ENCODE results near the gene MYO1G.

The MYO1G gene

DNA sequence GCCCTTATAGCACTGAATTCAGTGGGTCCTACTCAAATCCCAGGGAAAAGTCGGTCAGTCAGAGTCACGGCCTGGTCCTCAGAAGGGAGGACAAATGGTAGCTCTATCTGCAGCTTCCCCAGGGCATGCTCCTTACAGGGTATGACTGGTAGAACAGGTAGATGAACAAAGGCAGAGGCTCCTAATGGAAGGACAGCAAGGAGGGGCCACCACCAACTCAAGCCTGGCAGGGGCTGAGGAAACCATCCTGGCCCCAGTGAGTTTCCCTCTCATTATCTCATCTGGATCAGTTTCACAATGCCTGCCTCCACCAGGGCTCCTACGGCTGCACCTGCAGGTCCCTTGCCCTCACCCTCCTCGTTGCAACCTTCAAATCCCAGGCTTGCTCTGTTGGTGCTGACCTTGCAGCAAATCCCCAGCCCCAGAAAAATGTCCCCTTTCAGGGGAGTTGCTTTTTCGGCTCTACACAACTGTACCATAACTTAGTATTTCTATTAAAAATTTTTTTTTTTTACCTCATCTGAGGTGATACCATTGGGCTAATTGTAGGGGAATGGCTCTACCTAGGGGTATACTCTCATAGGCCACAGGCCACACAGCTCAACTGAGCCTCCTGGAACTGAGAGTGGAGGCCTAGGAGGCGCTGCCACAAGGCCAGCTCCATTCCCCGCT is 2.4 kb upstream of the MYO1G start:
- CTCF ChIA-PET, result interaction anchor here (1.1 to 2.9 kb wide), 5 partner anchors 8 to 34 kb away, joined by 3 to 11 read pairs (median 6); no protein-coding TSS in a partner anchor
- POLR2A ChIA-PET, result interaction anchor here (0.7 to 2.1 kb wide), 7 partner anchors 10 to 398 kb away, joined by 3 to 9 read pairs (median 4); partner anchors contain the start of gene CCM2
- TF ChIP-seq, protein P1, sequence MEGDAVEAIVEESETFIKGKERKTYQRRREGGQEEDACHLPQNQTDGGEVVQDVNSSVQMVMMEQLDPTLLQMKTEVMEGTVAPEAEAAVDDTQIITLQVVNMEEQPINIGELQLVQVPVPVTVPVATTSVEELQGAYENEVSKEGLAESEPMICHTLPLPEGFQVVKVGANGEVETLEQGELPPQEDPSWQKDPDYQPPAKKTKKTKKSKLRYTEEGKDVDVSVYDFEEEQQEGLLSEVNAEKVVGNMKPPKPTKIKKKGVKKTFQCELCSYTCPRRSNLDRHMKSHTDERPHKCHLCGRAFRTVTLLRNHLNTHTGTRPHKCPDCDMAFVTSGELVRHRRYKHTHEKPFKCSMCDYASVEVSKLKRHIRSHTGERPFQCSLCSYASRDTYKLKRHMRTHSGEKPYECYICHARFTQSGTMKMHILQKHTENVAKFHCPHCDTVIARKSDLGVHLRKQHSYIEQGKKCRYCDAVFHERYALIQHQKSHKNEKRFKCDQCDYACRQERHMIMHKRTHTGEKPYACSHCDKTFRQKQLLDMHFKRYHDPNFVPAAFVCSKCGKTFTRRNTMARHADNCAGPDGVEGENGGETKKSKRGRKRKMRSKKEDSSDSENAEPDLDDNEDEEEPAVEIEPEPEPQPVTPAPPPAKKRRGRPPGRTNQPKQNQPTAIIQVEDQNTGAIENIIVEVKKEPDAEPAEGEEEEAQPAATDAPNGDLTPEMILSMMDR (IDR thresholded peaks at IDR 0.05; ENCODE audit: control extremely low read depth, extremely low read depth, low read depth, missing control alignments), result no peak
- no peak for DNase-seq (ENCODE audit: extremely low spot score)

DNA sequence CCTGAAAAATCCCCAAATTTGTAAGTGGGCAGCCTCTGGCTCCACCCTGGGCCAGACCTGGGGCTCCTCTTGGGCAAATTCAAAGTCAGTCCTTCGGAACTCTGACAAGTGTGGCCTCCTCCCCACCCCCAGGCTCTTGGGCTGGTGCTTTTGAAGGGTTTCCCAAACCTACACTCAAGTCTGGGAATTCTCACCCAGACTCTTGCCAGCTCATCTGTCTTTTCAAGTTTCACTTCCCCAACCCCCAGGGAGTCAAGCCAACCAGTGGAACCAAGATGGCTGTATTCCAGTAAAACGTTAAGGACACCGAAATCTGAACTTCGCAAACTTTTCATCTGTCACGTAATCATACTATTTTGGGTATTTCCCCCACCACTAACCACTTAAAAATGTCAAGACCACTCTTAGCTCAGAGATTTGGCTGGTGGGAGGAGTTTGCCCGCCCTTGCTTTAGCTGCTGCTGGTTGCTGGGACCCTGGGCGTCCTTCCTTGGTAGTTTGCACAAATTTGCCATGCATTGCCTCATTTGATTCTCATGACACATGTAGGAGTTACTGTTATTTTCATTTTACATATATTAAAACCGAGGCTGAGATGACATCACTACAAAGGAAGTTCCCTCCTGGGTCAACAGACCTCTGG is 1.7 kb upstream of the MYO1G start:
- POLR2A ChIA-PET, result interaction anchor here (0.7 to 2.1 kb wide), 6 partner anchors 9 to 398 kb away, joined by 3 to 9 read pairs (median 4); partner anchors contain the start of gene CCM2
- CTCF ChIA-PET, result interaction anchor here (1.1 to 2.9 kb wide), 4 partner anchors 10 to 35 kb away, joined by 3 to 11 read pairs (median 5); no protein-coding TSS in a partner anchor
- TF ChIP-seq, protein P1 (IDR thresholded peaks at IDR 0.05; ENCODE audit: control extremely low read depth, extremely low read depth, low read depth, missing control alignments), result no peak
- peak; percentile 66 for DNase-seq (ENCODE audit: extremely low spot score)

DNA sequence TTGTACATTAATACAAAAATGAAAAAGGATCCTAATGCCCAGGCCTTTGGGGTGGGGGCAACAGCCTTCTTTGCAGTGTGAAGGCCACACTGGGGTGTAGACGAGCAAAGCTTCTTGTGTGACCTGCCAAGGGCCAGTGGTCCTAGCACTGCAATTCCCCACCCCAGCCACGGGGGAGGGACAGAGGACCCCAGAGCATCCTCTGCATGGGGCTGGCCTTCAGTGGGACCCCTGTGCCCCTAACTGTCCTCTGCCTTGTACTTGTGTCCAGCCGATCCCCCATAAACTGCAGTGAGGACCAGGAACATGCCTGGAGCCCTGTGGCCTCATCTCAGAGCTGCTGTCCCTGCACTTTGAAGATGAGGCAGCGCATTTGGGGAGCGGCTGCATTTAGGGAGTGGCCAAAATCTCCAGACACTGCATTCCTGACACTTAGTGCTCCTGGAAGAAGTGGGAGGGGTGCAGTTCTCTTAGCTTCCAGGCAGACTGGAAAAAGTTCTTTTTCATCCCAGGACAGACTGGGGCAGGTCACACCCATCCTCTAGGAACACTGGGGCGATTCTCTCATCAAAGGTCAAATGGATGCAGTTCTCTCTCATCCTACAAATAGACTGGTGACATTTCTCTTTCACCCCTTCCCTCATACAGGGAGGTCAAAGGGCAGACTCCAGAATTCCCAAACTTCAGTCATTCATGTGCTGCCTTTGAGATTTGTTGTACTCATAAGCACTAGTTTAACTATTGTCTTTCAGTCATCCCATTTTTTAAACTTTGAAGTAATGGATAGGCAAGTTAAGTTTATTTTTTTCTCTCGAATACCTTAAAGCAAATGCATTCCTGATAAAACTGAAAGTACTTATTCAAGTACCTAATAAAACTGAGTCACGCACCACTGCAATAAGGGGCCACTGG is 922 bp upstream of the MYO1G start:
- CTCF ChIA-PET, result interaction anchor here (0.6 to 2.9 kb wide), 4 partner anchors 9 to 415 kb away, joined by 3 to 11 read pairs (median 4); no protein-coding TSS in a partner anchor
- TF ChIP-seq, protein P1 (IDR thresholded peaks at IDR 0.05; ENCODE audit: control extremely low read depth, extremely low read depth, low read depth, missing control alignments), result peak; percentile 19

DNA sequence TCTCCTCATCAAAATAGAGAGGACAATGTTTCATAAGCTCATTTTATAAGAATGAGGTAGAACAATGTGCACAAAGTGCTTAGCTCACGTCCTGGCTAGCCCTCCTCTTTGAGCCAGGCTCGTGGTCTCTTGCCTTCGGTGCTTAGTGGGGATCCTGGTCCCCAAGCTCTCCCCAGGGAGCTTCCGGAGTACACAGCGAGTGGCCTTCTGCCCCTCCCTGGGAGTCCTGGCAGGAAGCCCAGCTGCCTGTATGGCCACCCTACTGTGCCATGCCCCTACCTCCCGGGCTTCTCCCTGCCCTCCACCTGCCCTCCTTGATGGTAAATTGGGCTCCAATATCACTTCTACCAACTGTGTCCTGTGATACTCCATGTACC is 868 bp downstream of the MYO1G start:
- TF ChIP-seq, protein P1 (IDR thresholded peaks at IDR 0.05; ENCODE audit: control extremely low read depth, extremely low read depth, low read depth, missing control alignments), result no peak
- ChIA-PET POLR2A (no interaction called here), CTCF (interaction anchor here (1.2 to 1.6 kb wide), 3 partner anchors 25 to 413 kb away, joined by 3 to 5 read pairs (median 3); no protein-coding TSS in a partner anchor)
- DNase-seq (ENCODE audit: extremely low spot score), result no peak

More for the DNA sequence above, 922 bp upstream of the MYO1G start:
- no peak for DNase-seq (ENCODE audit: extremely low spot score)
- POLR2A ChIA-PET, result interaction anchor here (0.5 to 2.1 kb wide), 5 partner anchors 10 to 95 kb away, joined by 3 to 9 read pairs (median 3); partner anchors contain the start of gene CCM2

DNA sequence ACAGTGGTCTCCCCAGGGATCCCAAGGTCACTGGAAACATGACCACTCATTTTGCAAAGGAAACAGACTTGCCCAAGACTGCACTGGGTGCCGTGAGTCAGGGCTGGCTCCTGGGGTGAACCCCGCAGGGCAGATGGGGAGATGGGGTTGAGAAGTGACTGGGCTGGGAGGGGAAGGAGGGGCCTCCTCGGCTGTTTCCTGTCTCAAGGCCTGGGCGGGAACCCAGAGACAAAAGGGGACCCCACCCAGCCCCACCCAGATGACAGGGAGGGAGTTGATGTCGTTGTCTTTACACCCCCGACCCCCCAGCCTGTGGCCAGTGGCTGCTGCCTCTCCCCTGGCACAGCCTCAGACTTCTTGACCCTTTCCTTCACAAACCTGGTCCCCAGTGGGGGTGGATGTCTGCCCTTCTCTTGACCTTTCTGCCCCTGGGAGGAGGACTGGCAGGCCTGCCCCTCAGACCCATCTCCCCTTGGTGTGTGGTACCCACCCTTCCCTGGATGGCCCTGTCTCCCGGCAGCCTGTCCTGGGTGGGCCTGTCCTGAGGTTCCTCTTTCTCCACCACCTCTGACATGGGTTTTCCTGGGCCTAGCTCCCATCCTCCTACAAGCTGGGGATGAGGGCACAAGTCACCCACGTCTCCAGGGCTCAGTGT is 1.4 kb downstream of the MYO1G start:
- ChIA-PET CTCF (interaction anchor here (1.2 to 1.4 kb wide), 2 partner anchors 26 to 158 kb away, joined by 3 to 5 read pairs; no protein-coding TSS in a partner anchor), POLR2A (no interaction called here)
- TF ChIP-seq, protein P1 (IDR thresholded peaks at IDR 0.05; ENCODE audit: control extremely low read depth, extremely low read depth, low read depth, missing control alignments), result no peak
- peak; percentile 73 for DNase-seq (ENCODE audit: extremely low spot score)

Measured in GM10248 (cell line).